PC-9 (cell line): ENCODE results near the gene ISM1. TPM values are rescaled to one million over a fixed set of nuclear protein-coding genes. Genes with fewer than 3 reads are reported as not detected.

Source experiments
- BruUV-seq: library from RNA; stranded (reverse); fragments of 400-500 nt; replicated peaks from 2 replicates; lab custom pipeline; 2021; lab: Mats Ljungman, UMichigan
- CTCF ChIA-PET: fragments of 300-600 bp; sonication (Branson Sonifier 250); formaldehyde crosslinking; loops from one replicate; lab custom pipeline; 2022; ENCODE audit warnings: antibody characterized with exemption; lab: Charles Lee
- POLR2A ChIA-PET: fragments of 300-600 bp; sonication (Branson Sonifier 250); formaldehyde crosslinking; loops from one replicate; lab custom pipeline; 2022; ENCODE audit warnings: antibody characterized with exemption; ENCODE audit not compliant: unreplicated experiment; lab: Charles Lee
- DNase-seq, 2 experiments: peaks; one replicate each; pipeline versions ENCODE4 v3.0.0 to v3.0.0-alpha.2; 2015 to 2022; ENCODE audit warnings: mixed read lengths in 1 of 2
- H2AFZ ChIP-seq: fragments of 200-600 bp; sonication (generic); 2 replicates; pipeline ENCODE4 v1.8.1; 2017; ENCODE audit warnings: antibody characterized with exemption
- H3F3A ChIP-seq: fragments of 200-600 bp; sonication (generic); 2 replicates; pipeline ENCODE4 v1.8.1; 2017; ENCODE audit warnings: antibody characterized with exemption, mild to moderate bottlenecking, low read depth; ENCODE audit not compliant: insufficient read depth
- H3K27ac ChIP-seq: fragments of 200-600 bp; sonication (generic); 2 replicates; pipeline ENCODE4 v1.6.1; 2016; ENCODE audit warnings: mixed run types
- H3K27me3 ChIP-seq: fragments of 200-600 bp; sonication (generic); 2 replicates; pipeline ENCODE4 v1.6.1; 2016; ENCODE audit warnings: low read depth, mixed run types; ENCODE audit not compliant: insufficient read depth
- H3K36me3 ChIP-seq: fragments of 200-600 bp; sonication (generic); 2 replicates; pipeline ENCODE4 v1.6.1; 2016; ENCODE audit warnings: low read depth, mixed run types
- H3K4me1 ChIP-seq: fragments of 200-600 bp; sonication (generic); replicated peaks from 2 replicates; pipeline ENCODE4 v1.6.1; 2016; ENCODE audit warnings: mixed run types; ENCODE audit not compliant: insufficient read depth
- H3K4me2 ChIP-seq: fragments of 200-600 bp; sonication (generic); 2 replicates; pipeline ENCODE4 v1.6.1; 2017; ENCODE audit warnings: mixed run types
- H3K4me3 ChIP-seq: fragments of 200-600 bp; sonication (generic); 2 replicates; pipeline ENCODE4 v1.6.1; 2016; ENCODE audit warnings: mixed run types
- H3K79me2 ChIP-seq: fragments of 200-600 bp; sonication (generic); 2 replicates; pipeline ENCODE4 v1.6.1; 2017; ENCODE audit warnings: low read depth, mixed run types
- H3K9me2 ChIP-seq: fragments of 200-600 bp; sonication (generic); 2 replicates; pipeline ENCODE4 v1.8.1; 2017; ENCODE audit warnings: mild to moderate bottlenecking; ENCODE audit not compliant: insufficient read depth
- H3K9me3 ChIP-seq: fragments of 200-600 bp; sonication (generic); 2 replicates; pipeline ENCODE4 v1.8.1; 2016; ENCODE audit warnings: low read depth; ENCODE audit not compliant: insufficient read depth
- H4K20me1 ChIP-seq: fragments of 200-600 bp; sonication (generic); 2 replicates; pipeline ENCODE4 v1.8.1; 2017; ENCODE audit not compliant: insufficient read depth
- CTCF ChIP-seq: fragments of 200-600 bp; sonication (generic); conservative IDR thresholded peaks from 2 replicates; pipeline ENCODE4 v1.6.1; 2017; ENCODE audit warnings: mixed run types, antibody characterized with exemption, mild to moderate bottlenecking, moderate library complexity
- EZH2 ChIP-seq: fragments of 200-600 bp; sonication (generic); IDR thresholded peaks from 2 replicates; pipeline ENCODE4 v1.8.0; 2017; ENCODE audit warnings: antibody characterized with exemption, low read depth
- intact Hi-C: fragments of 100-400 bp; cut with micrococcal nuclease; formaldehyde crosslinking; loops from one replicate; pipeline ENCODE4 v1.10.0; 2022; ENCODE audit not compliant: unreplicated experiment
- total RNA-seq: library from RNA; stranded (reverse); gene quantifications from 2 replicates; pipeline ENCODE4 v1.2.3, GENCODE V29; 2021

The ISM1 gene
- total RNA-seq, 1 experiment from 2014 or later = not detected

GRCh38 chr20:13338097-13338661 is 117.1 kb downstream of the ISM1 start:
- H3K4me3 ChIP-seq = no peak overlapping the region
- 0 out of 2 replicates have a peak, but pooled peaks cover 8% of the 10 kb centered on the region for H3K9me3 ChIP-seq
- CTCF ChIA-PET = no interaction called here
- H3K27ac ChIP-seq = no peak overlapping the region
- no peak overlapping the region for H2AFZ ChIP-seq
- H4K20me1 ChIP-seq = no peaks in the 10 kb centered on the region
- H3F3A ChIP-seq = no peaks in the 10 kb centered on the region
- intact Hi-C loops = no loop called here
- no peak overlapping the region for H3K4me2 ChIP-seq
- H3K9me2 ChIP-seq = no peaks in the 10 kb centered on the region
- H3K27me3 ChIP-seq = no peaks in the 10 kb centered on the region
- H3K79me2 ChIP-seq = no peaks in the 10 kb centered on the region
- POLR2A ChIA-PET = no interaction called here
- no peaks in the 10 kb centered on the region for H3K36me3 ChIP-seq
- no peak for DNase-seq
- H3K4me1 ChIP-seq = no peaks in the 10 kb centered on the region
- no TSS peak for BruUV-seq
- TF ChIP-seq EZH2 (no peak), CTCF (no peak)

GRCh38 chr20:13338999-13339411 is 117.9 kb downstream of the ISM1 start:
- intact Hi-C loops = no loop called here
- POLR2A ChIA-PET = no interaction called here
- no peak overlapping the region for H2AFZ ChIP-seq
- no peaks in the 10 kb centered on the region for H3K27me3 ChIP-seq
- no peak overlapping the region for H3K27ac ChIP-seq
- no peak for DNase-seq
- H3K4me1 ChIP-seq = no peaks in the 10 kb centered on the region
- no TSS peak for BruUV-seq
- no peaks in the 10 kb centered on the region for H3K36me3 ChIP-seq
- no peaks in the 10 kb centered on the region for H3F3A ChIP-seq
- no peak overlapping the region for H3K4me2 ChIP-seq
- no peaks in the 10 kb centered on the region for H3K9me2 ChIP-seq
- 0 out of 2 replicates have a peak, but pooled peaks cover 8% of the 10 kb centered on the region for H3K9me3 ChIP-seq
- TF ChIP-seq CTCF (no peak), EZH2 (no peak)
- H4K20me1 ChIP-seq = no peaks in the 10 kb centered on the region
- no peaks in the 10 kb centered on the region for H3K79me2 ChIP-seq
- CTCF ChIA-PET = no interaction called here
- H3K4me3 ChIP-seq = no peak overlapping the region

- ChIA-PET POLR2A (no interaction called here), CTCF (no interaction called here)
- intact Hi-C loops = no loop called here
- 0 out of 2 replicates have a peak, but pooled peaks cover 8% of the 10 kb centered on the region for H3K9me3 ChIP-seq
- no peaks in the 10 kb centered on the region for H3K4me1 ChIP-seq
- no peak overlapping the region for H3K4me3 ChIP-seq
- no peaks in the 10 kb centered on the region for H3K9me2 ChIP-seq
- H3K4me2 ChIP-seq = no peak overlapping the region
- H4K20me1 ChIP-seq = no peaks in the 10 kb centered on the region
- no peak for DNase-seq
- H3F3A ChIP-seq = no peaks in the 10 kb centered on the region
- no TSS peak for BruUV-seq
- H3K79me2 ChIP-seq = no peaks in the 10 kb centered on the region
- no peaks in the 10 kb centered on the region for H3K27me3 ChIP-seq
- no peak for TF ChIP-seq CTCF
- no peak for TF ChIP-seq EZH2
- H3K36me3 ChIP-seq = no peaks in the 10 kb centered on the region
- H2AFZ ChIP-seq = no peak overlapping the region
- no peak overlapping the region for H3K27ac ChIP-seq
These were observed 119.0 kb downstream of the ISM1 start for GRCh38 chr20:13340088-13340487.
